H1 (cell line): Measurements from ENCODE around the gene CAPN11. TPM values are rescaled to one million over a fixed set of nuclear protein-coding genes. Genes with fewer than 3 reads are reported as not detected.

ENCODE experiments used
- CTCF ChIA-PET: fragments of 300-600 bp; sonication (Branson Sonifier 250); formaldehyde crosslinking; loops from one replicate; lab custom pipeline; 2021; ENCODE audit not compliant: partially characterized antibody; lab: Charles Lee
- POLR2A ChIA-PET: fragments of 300-600 bp; sonication (Branson Sonifier 250); formaldehyde crosslinking; loops from one replicate; lab custom pipeline; 2021; ENCODE audit warnings: inconsistent platforms; ENCODE audit not compliant: partially characterized antibody; lab: Charles Lee
- DNase-seq, 2 experiments: peaks; one replicate each; pipeline versions ENCODE4 v3.0.0 to v3.0.0-alpha.2; 2010 to 2022; ENCODE audit warnings: low spot score in 2 of 2, low read depth in 1 of 2, mixed read lengths in 1 of 2
- FAIRE-seq: peaks from 2 replicates; lab custom pipeline; 2011; peaks lifted over from hg19 to GRCh38; lab: Jason Lieb, UNC
- H2AFZ ChIP-seq: 2 replicates; pipeline ENCODE4 v1.8.1; 2012; ENCODE audit warnings: low read length, inconsistent platforms
- H2AK5ac ChIP-seq: 2 replicates; pipeline ENCODE4 v1.6.1; 2013; ENCODE audit warnings: low read depth, low read length
- H2BK120ac ChIP-seq: replicated peaks from 2 replicates; pipeline ENCODE3; 2013; ENCODE audit warnings: low read depth, low read length, inconsistent platforms
- H2BK12ac ChIP-seq: 2 replicates; pipeline ENCODE4 v1.6.1; 2013; ENCODE audit warnings: low read depth, low read length
- H2BK15ac ChIP-seq: 2 replicates; pipeline ENCODE4 v1.6.1; 2013; ENCODE audit warnings: low read length
- H2BK20ac ChIP-seq: 2 replicates; pipeline ENCODE4 v1.6.1; 2013; ENCODE audit warnings: low read length
- H2BK5ac ChIP-seq: 2 replicates; pipeline ENCODE4 v1.6.1; 2013; ENCODE audit warnings: low read depth, low read length
- H3K14ac ChIP-seq: 2 replicates; pipeline ENCODE4 v1.6.1; 2013; ENCODE audit warnings: inconsistent platforms; ENCODE audit not compliant: insufficient read length
- H3K18ac ChIP-seq: 2 replicates; pipeline ENCODE4 v1.6.1; 2013; ENCODE audit warnings: low read length; ENCODE audit errors: extremely low read depth
- H3K23ac ChIP-seq: 2 replicates; pipeline ENCODE4 v1.6.1; 2013; ENCODE audit warnings: inconsistent platforms; ENCODE audit not compliant: insufficient read length
- H3K23me2 ChIP-seq: 2 replicates; pipeline ENCODE4 v1.6.1; 2013; ENCODE audit warnings: low read depth, low read length
- H3K27ac ChIP-seq: 2 replicates; pipeline ENCODE4 v1.6.1; 2011; ENCODE audit warnings: low read depth, low read length, inconsistent platforms
- H3K27me3 ChIP-seq, 4 experiments: replicated peaks in 1 of 4; 1 replicate in 1 of 4; 2 replicates in 3 of 4; pipeline versions ENCODE4 v1.6.1 to v1.8.1; 2011 to 2013; ENCODE audit warnings: low read length in 3 of 4, mild to moderate bottlenecking in 3 of 4, inconsistent platforms in 2 of 4, mixed read lengths in 2 of 4, moderate library complexity in 1 of 4; ENCODE audit not compliant: control insufficient read depth in 3 of 4, insufficient read depth in 3 of 4; ENCODE audit errors: extremely low read depth in 1 of 4
- H3K36me3 ChIP-seq, 4 experiments: 2 replicates each; pipeline versions ENCODE4 v1.6.1 to v1.8.1; 2011 to 2013; ENCODE audit warnings: mild to moderate bottlenecking in 4 of 4, low read length in 3 of 4, moderate library complexity in 2 of 4, control low read depth in 1 of 4, inconsistent platforms in 1 of 4; ENCODE audit not compliant: insufficient read depth in 4 of 4, control insufficient read depth in 2 of 4
- H3K4ac ChIP-seq: replicated peaks from 2 replicates; pipeline ENCODE3; 2013; ENCODE audit warnings: low read length, low read depth, mixed read lengths, inconsistent platforms; ENCODE audit not compliant: insufficient read length
- H3K4me1 ChIP-seq, 4 experiments: replicated peaks in 1 of 4; 1 replicate in 1 of 4; 2 replicates in 3 of 4; pipeline versions ENCODE4 v1.6.1 to v1.8.1; 2011 to 2013; ENCODE audit warnings: low read length in 3 of 4, inconsistent platforms in 2 of 4, mixed read lengths in 1 of 4; ENCODE audit not compliant: insufficient read depth in 4 of 4, control insufficient read depth in 3 of 4
- H3K4me2 ChIP-seq, 2 experiments: 2 replicates each; pipeline versions ENCODE4 v1.6.1 to v1.8.1; 2011 to 2013; ENCODE audit warnings: low read depth in 2 of 2, low read length in 2 of 2, control low read depth in 1 of 2, inconsistent platforms in 1 of 2, mild to moderate bottlenecking in 1 of 2; ENCODE audit not compliant: insufficient read depth in 1 of 2
- H3K4me3 ChIP-seq, 4 experiments: fragments of 200-600, 300-600 bp in 1 of 4; sonication (generic), shearing (Covaris generic), sonication (Bioruptor Twin) in 1 of 4; 2 replicates each; pipeline versions ENCODE4 v1.5.1 to v1.8.1; 2011 to 2016; ENCODE audit warnings: low read length in 4 of 4, low read depth in 3 of 4, control low read depth in 2 of 4, inconsistent platforms in 2 of 4, mild to moderate bottlenecking in 2 of 4, mixed read lengths in 1 of 4, moderate library complexity in 1 of 4; ENCODE audit not compliant: insufficient read depth in 2 of 4; ENCODE audit errors: extremely low read depth in 1 of 4
- H3K56ac ChIP-seq: replicated peaks from 2 replicates; pipeline ENCODE3; 2013; ENCODE audit warnings: low read depth, mild to moderate bottlenecking, mixed read lengths, low read length, inconsistent platforms; ENCODE audit not compliant: insufficient read length
- H3K79me1 ChIP-seq: 2 replicates; pipeline ENCODE4 v1.6.1; 2013; ENCODE audit warnings: low read depth, low read length, control low read depth
- H3K79me2 ChIP-seq, 2 experiments: 2 replicates each; pipeline versions ENCODE4 v1.6.1 to v1.8.1; 2012 to 2013; ENCODE audit warnings: low read length in 2 of 2, mild to moderate bottlenecking in 2 of 2, inconsistent platforms in 1 of 2; ENCODE audit not compliant: insufficient read depth in 2 of 2, control insufficient read depth in 1 of 2
- H3K9ac ChIP-seq, 4 experiments: replicated peaks in 1 of 4; 1 replicate in 1 of 4; 2 replicates in 3 of 4; pipeline versions ENCODE4 v1.6.1 to v1.8.1; 2011 to 2013; ENCODE audit warnings: low read depth in 3 of 4, low read length in 3 of 4, control low read depth in 2 of 4, mild to moderate bottlenecking in 2 of 4, moderate library complexity in 2 of 4, inconsistent platforms in 1 of 4; ENCODE audit errors: extremely low read depth in 1 of 4
- H3K9me3 ChIP-seq, 2 experiments: 2 replicates each; pipeline versions ENCODE4 v1.6.1 to v1.8.1; 2012 to 2013; ENCODE audit warnings: mild to moderate bottlenecking in 2 of 2, moderate library complexity in 2 of 2, control low read depth in 1 of 2, inconsistent platforms in 1 of 2, low read depth in 1 of 2, low read length in 1 of 2, mixed read lengths in 1 of 2; ENCODE audit not compliant: insufficient read depth in 2 of 2
- H4K20me1 ChIP-seq, 2 experiments: replicated peaks in 1 of 2; 2 replicates each; pipeline versions ENCODE3 to v1.8.1; 2011 to 2013; ENCODE audit warnings: inconsistent platforms in 2 of 2, low read length in 2 of 2, mild to moderate bottlenecking in 1 of 2; ENCODE audit not compliant: insufficient read depth in 2 of 2, control insufficient read depth in 1 of 2
- H4K5ac ChIP-seq: 2 replicates; pipeline ENCODE4 v1.6.1; 2013; ENCODE audit warnings: low read length, low read depth, mixed read lengths, inconsistent platforms; ENCODE audit not compliant: insufficient read length
- H4K8ac ChIP-seq: 2 replicates; pipeline ENCODE4 v1.8.0; 2013; ENCODE audit warnings: mild to moderate bottlenecking, moderate library complexity, low read length, inconsistent platforms; ENCODE audit not compliant: insufficient read depth; ENCODE audit errors: extremely low read depth
- H4K91ac ChIP-seq: replicated peaks from 2 replicates; pipeline ENCODE3; 2013; ENCODE audit warnings: low read length, mixed read lengths, inconsistent platforms; ENCODE audit not compliant: insufficient read length
- CEBPB ChIP-seq: IDR thresholded peaks from 2 replicates; pipeline ENCODE4 v1.6.1; 2012; ENCODE audit warnings: low read depth, low read length
- CTCF ChIP-seq, 3 experiments: IDR thresholded peaks; 1 replicate in 2 of 3; 2 replicates in 1 of 3; pipeline versions ENCODE4 v1.5.1 to v1.6.1; 2011; ENCODE audit warnings: low read length in 3 of 3, mild to moderate bottlenecking in 3 of 3, inconsistent platforms in 2 of 3, low read depth in 1 of 3, moderate library complexity in 1 of 3; ENCODE audit not compliant: insufficient read depth in 1 of 3; ENCODE audit errors: control extremely low read depth in 1 of 3
- EP300 ChIP-seq, 2 experiments: IDR thresholded peaks; 1 replicate in 1 of 2; 2 replicates in 1 of 2; pipeline ENCODE4 v1.6.1; 2011 to 2012; ENCODE audit warnings: low read depth in 2 of 2, low read length in 2 of 2, mild to moderate bottlenecking in 2 of 2, borderline replicate concordance in 1 of 2, inconsistent platforms in 1 of 2, moderate library complexity in 1 of 2
- KDM5A ChIP-seq: fragments of 200-600 bp; IDR thresholded peaks from 2 replicates; pipeline ENCODE4 v1.7.1; 2012; ENCODE audit warnings: mild to moderate bottlenecking, low read length, inconsistent platforms, mixed read lengths
- SIX5 ChIP-seq: IDR thresholded peaks from 2 replicates; pipeline ENCODE4 v1.6.1; 2011; ENCODE audit warnings: mild to moderate bottlenecking, low read depth, low read length
- SP4 ChIP-seq: IDR thresholded peaks from 2 replicates; pipeline ENCODE4 v1.6.1; 2012; ENCODE audit warnings: low read length, inconsistent platforms
- USF2 ChIP-seq: IDR thresholded peaks from 2 replicates; pipeline ENCODE4 v1.6.1; 2011; ENCODE audit warnings: low read length, improper control_type of control experiment
- WGBS, 2 experiments: shearing (Covaris generic) in 1 of 2; methylation state at CpG; one replicate each; pipeline versions ENCODE4 v1.1.6 to v1.1.7; 2013 to 2015; ENCODE audit warnings: low lambda C conversion rate in 2 of 2, mixed read lengths in 2 of 2, inconsistent platforms in 1 of 2, low coverage in 1 of 2, missing lambda C conversion rate in 1 of 2; ENCODE audit not compliant: insufficient replicate concordance in 2 of 2, insufficient coverage in 1 of 2, insufficient read length in 1 of 2; ENCODE audit errors: extremely low coverage in 1 of 2, missing lambda C conversion rate in 1 of 2; 5-methylcytosine and 5-hydroxymethylcytosine counted together
- polyA plus RNA-seq, 7 experiments: library from polyadenylated mRNA; depleted of rRNA in 3 of 7; stranded (reverse) in 5 of 7; unstranded in 2 of 7; fragments of >200 nt in 5 of 7; fragments of 200-250 nt in 2 of 7; gene quantifications; 1 replicate in 5 of 7; 2 replicates in 1 of 7; 4 replicates in 1 of 7; pipeline versions ENCODE4 v1.2.1 to v1.2.3, GENCODE V29; 2011 to 2013; ENCODE audit warnings: missing spikeins in 2 of 7, mixed read lengths in 2 of 7
- total RNA-seq: library from RNA; stranded (reverse); fragmentation: NEBNext Ultra II Directional; extraction: Animal tissue kit (Norgen Biotek cat#: 25700); gene quantifications from 2 replicates; pipeline ENCODE4 v1.2.1, GENCODE V29; 2021

CAPN11 gene
- total and polyA plus RNA-seq, 2 of the 8 experiments (the other 6 are each of a cell fraction or from before 2014, with no cell fraction given), result 0.95 to 0.97 TPM

- Histone ChIP-seq H3K56ac (peak overlapping the region; percentile 83), H2BK15ac (no peak overlapping the region), H3K4me1 (peaks cover 24 to 49% (median 32%) of the 10 kb centered on the region in 4 experiments), H3K23ac (no peak overlapping the region), H3K79me2 (peaks cover 0 to 3% of the 10 kb centered on the region in 2 experiments; a peak in 2 of 4 replicates), H2AFZ (no peak overlapping the region), H2BK120ac (peak overlapping the region; percentile 30), H3K79me1 (no peaks in the 10 kb centered on the region; the same call in 1 of the 2 replicates), H2BK5ac (peak overlapping the region; percentile 82), H2BK20ac (peak overlapping the region; percentile 40; the same call in 1 of the 2 replicates), H3K9me3 (no peaks in the 10 kb centered on the region), H3K27me3 (no peaks in the 10 kb centered on the region), H3K36me3 (no peaks in the 10 kb centered on the region), H3K27ac (peak overlapping the region; percentile 91), H3K4me3 (peak overlapping the region; percentile 42 to 62 (median 52)), H4K8ac (peak overlapping the region; percentile 93), H3K18ac (peak overlapping the region; percentile 80), H4K20me1 (no peaks in the 10 kb centered on the region), H3K4ac (peak overlapping the region; percentile 63), H3K23me2 (peaks cover 10% of the 10 kb centered on the region), H3K4me2 (peak overlapping the region; percentile 75 to 80), H2BK12ac (peak overlapping the region; percentile 94; the same call in 1 of the 2 replicates), H2AK5ac (peak overlapping the region; percentile 5; the same call in 1 of the 2 replicates), H3K14ac (no peak overlapping the region), H4K5ac (peak overlapping the region; percentile 47), H3K9ac (peak overlapping the region in 3 of 4 experiments; percentile 60 to 76 (median 72); a peak in 6 of 7 replicates), H4K91ac (peak overlapping the region; percentile 75)
- 1% methylated on average over 34 of the region's 45 CpGs; no CpG with 5 or more reads in 1 of the 2 experiments for WGBS, 2 experiments
- FAIRE-seq (no peak), DNase-seq (peak in 1 of 2 experiments; percentile 92)
- ChIA-PET POLR2A (interaction anchor here (0.7 to 21.0 kb wide), 19 partner anchors 9 to 103 kb away, joined by 3 to 477 read pairs (median 6); partner anchors contain the start of gene HSP90AB1), CTCF (interaction anchor here (0.6 to 19.4 kb wide), 6 partner anchors 16 to 673 kb away, joined by 3 to 287 read pairs (median 4); no protein-coding TSS in a partner anchor)
- TF ChIP-seq EP300 (IDR thresholded peaks at IDR 0.05; ENCODE audit: borderline replicate concordance in 1 of 2, low read depth in 2 of 2, low read length in 2 of 2), result peak in 1 of 2 experiments; percentile 82; a peak in 1 of 3 replicates
- no peak for TF ChIP-seq CTCF (IDR thresholded peaks at IDR 0.05; ENCODE audit: control extremely low read depth in 1 of 3, insufficient read depth in 1 of 3, low read depth in 1 of 3, low read length in 3 of 3)
- TF ChIP-seq USF2, result no peak; the same call in 1 of the 2 replicates
- TF ChIP-seq SP4, result no peak
- TF ChIP-seq KDM5A, result no peak
- no peak for TF ChIP-seq CEBPB
- no peak for TF ChIP-seq SIX5
Observed at GRCh38 chr6:44219053-44219814, 60.6 kb downstream of the CAPN11 start.
